ENCODE data around the gene PICK1. TPM values are rescaled to one million over a fixed set of nuclear protein-coding genes. Genes with fewer than 3 reads are reported as not detected.

Gene PICK1
- total and polyA plus RNA-seq, 2 of the 8 experiments (the other 6 are each of a cell fraction or from before 2014, with no cell fraction given): 20.4 to 22.9 TPM

GRCh38 chr22:38110008-38110862, 53.0 kb downstream of the PICK1 start, which contains the start of gene BAIAP2L2:
BAIAP2L2 (minus strand) TSS chr22:38110684; CDS start chr22:38110525, 159 bp downstream.
- no peak for TF ChIP-seq PHF8 (conservative IDR thresholded peaks at IDR 0.05; ENCODE audit: low read depth, low read length)
- TF ChIP-seq NANOG (IDR thresholded peaks at IDR 0.05; ENCODE audit: insufficient read depth, low read depth, low read length, poor library complexity, severe bottlenecking): no peak
- no peak for TF ChIP-seq HDAC2 (IDR thresholded peaks at IDR 0.05; ENCODE audit: borderline replicate concordance in 1 of 2, low read depth in 2 of 2, low read length in 2 of 2)
- TF ChIP-seq EZH2 (IDR thresholded peaks at IDR 0.05; ENCODE audit: low read depth, low read length, severe bottlenecking): no peak
- TF ChIP-seq TAF7 (optimal IDR thresholded peaks at IDR 0.05; ENCODE audit: borderline replicate concordance, low read depth, low read length): no peak
- no peak within 1 kb of the TSS for H2BK15ac ChIP-seq (ENCODE audit: low read length)
- H3K27me3 ChIP-seq (replicated peaks in 1 of 4; ENCODE audit: control insufficient read depth in 3 of 4, extremely low read depth in 1 of 4, insufficient read depth in 3 of 4, low read length in 3 of 4): no peaks in the 10 kb centered on the region; a peak in 2 of 7 replicates
- H2BK5ac ChIP-seq (ENCODE audit: low read depth, low read length): no peak within 1 kb of the TSS
- no peaks in the 10 kb centered on the region for H4K20me1 ChIP-seq (replicated peaks in 1 of 2; ENCODE audit: control insufficient read depth in 1 of 2, insufficient read depth in 2 of 2, low read length in 2 of 2)
- FAIRE-seq (no peak), DNase-seq (ENCODE audit: low read depth in 1 of 2, low spot score in 2 of 2) (no peak)
- no peak within 1 kb of the TSS; a peak in 1 of 4 replicates for H3K4me2 ChIP-seq (ENCODE audit: insufficient read depth in 1 of 2, low read depth in 2 of 2, low read length in 2 of 2)
- H3K79me2 ChIP-seq (ENCODE audit: control insufficient read depth in 1 of 2, insufficient read depth in 2 of 2, low read length in 2 of 2): no peaks in the 10 kb centered on the region
- H2BK12ac ChIP-seq (ENCODE audit: low read depth, low read length): no peak within 1 kb of the TSS
- H3K4ac ChIP-seq (replicated peaks; ENCODE audit: insufficient read length, low read depth, low read length): no peak within 1 kb of the TSS
- no peaks in the 10 kb centered on the region for H3K36me3 ChIP-seq (ENCODE audit: control insufficient read depth in 2 of 4, insufficient read depth in 4 of 4, low read length in 3 of 4)
- no peak within 1 kb of the TSS for H4K91ac ChIP-seq (replicated peaks; ENCODE audit: insufficient read length, low read length)
- H3K4me3 ChIP-seq (ENCODE audit: extremely low read depth in 1 of 4, insufficient read depth in 2 of 4, low read depth in 3 of 4, low read length in 4 of 4): no peak within 1 kb of the TSS
- 0 out of 2 replicates have a peak, but pooled peaks cover 1% of the 10 kb centered on the region for H3K23me2 ChIP-seq (ENCODE audit: low read depth, low read length)
- no peak within 1 kb of the TSS for H3K9ac ChIP-seq (replicated peaks in 1 of 4; ENCODE audit: extremely low read depth in 1 of 4, low read depth in 3 of 4, low read length in 3 of 4)
- H2AK5ac ChIP-seq (ENCODE audit: low read depth, low read length): 0 out of 2 replicates have a peak within 1 kb of the TSS, but pooled peaks have one; percentile 24
- H3K56ac ChIP-seq (replicated peaks; ENCODE audit: insufficient read length, low read depth, low read length): no peak within 1 kb of the TSS
- H4K5ac ChIP-seq (ENCODE audit: insufficient read length, low read depth, low read length): no peak within 1 kb of the TSS
- H3K27ac ChIP-seq (ENCODE audit: low read depth, low read length): no peak within 1 kb of the TSS
- H2BK20ac ChIP-seq (ENCODE audit: low read length): no peak within 1 kb of the TSS
- H4K8ac ChIP-seq (ENCODE audit: extremely low read depth, insufficient read depth, low read length): peak within 1 kb of the TSS; percentile 57; the same call in 1 of the 2 replicates
- H3K4me1 ChIP-seq (replicated peaks in 1 of 4; ENCODE audit: control insufficient read depth in 3 of 4, insufficient read depth in 4 of 4, low read length in 3 of 4): peaks cover 0 to 9% (median 7%) of the 10 kb centered on the region in 4 experiments; a peak in 3 of 7 replicates
- ChIA-PET POLR2A (ENCODE audit: partially characterized antibody) (interaction anchor here (0.7 to 1.4 kb wide), 4 partner anchors 10 to 80 kb away, joined by 3 to 4 read pairs (median 3); no protein-coding TSS in a partner anchor), CTCF (ENCODE audit: partially characterized antibody) (interaction anchor here (0.6 to 10.2 kb wide), 13 partner anchors 9 to 120 kb away, joined by 3 to 194 read pairs (median 4); no protein-coding TSS in a partner anchor)
- peak within 1 kb of the TSS; percentile 9; the same call in 1 of the 2 replicates for H3K18ac ChIP-seq (ENCODE audit: extremely low read depth, low read length)
- H2BK120ac ChIP-seq (replicated peaks; ENCODE audit: low read depth, low read length): no peak within 1 kb of the TSS
- no peak within 1 kb of the TSS for H3K23ac ChIP-seq (ENCODE audit: insufficient read length)
- H3K79me1 ChIP-seq (ENCODE audit: low read depth, low read length): no peaks in the 10 kb centered on the region
- 73% methylated on average over 17 of the region's 19 CpGs; no CpG with 5 or more reads in 1 of the 2 experiments for WGBS, 2 experiments (ENCODE audit: extremely low coverage in 1 of 2, insufficient coverage in 1 of 2, insufficient read length in 1 of 2, insufficient replicate concordance in 2 of 2, low coverage in 1 of 2, low lambda C conversion rate in 2 of 2, missing lambda C conversion rate in 1 of 2)
- H3K9me3 ChIP-seq (ENCODE audit: insufficient read depth in 2 of 2, low read depth in 1 of 2, low read length in 1 of 2): no peaks in the 10 kb centered on the region
- no peak within 1 kb of the TSS for H3K14ac ChIP-seq (ENCODE audit: insufficient read length)
- no peak within 1 kb of the TSS for H2AFZ ChIP-seq (ENCODE audit: low read length)
